Calu3 (cell line): ENCODE data around the gene LIN52. TPM values are rescaled to one million over a fixed set of nuclear protein-coding genes. Genes with fewer than 3 reads are reported as not detected.

ENCODE experiments used
- BruUV-seq: library from RNA; stranded (reverse); fragments of 400-500 nt; replicated peaks from 2 replicates; lab custom pipeline; 2021; lab: Mats Ljungman, UMichigan
- CTCF ChIA-PET: fragments of 300-600 bp; sonication (Branson Sonifier 250); formaldehyde crosslinking; loops from one replicate; lab custom pipeline; 2022; ENCODE audit warnings: antibody characterized with exemption; lab: Charles Lee
- DNase-seq: peaks from one replicate; pipeline ENCODE4 v3.0.0; 2022
- H3K27ac Mint-ChIP-seq: one replicate; pipeline ENCODE4 v1.8.0; 2022; ENCODE audit warnings: mixed read lengths; ENCODE audit not compliant: unreplicated experiment
- H3K27me3 Mint-ChIP-seq: one replicate; pipeline ENCODE4 v1.8.0; 2022; ENCODE audit warnings: mixed read lengths; ENCODE audit not compliant: unreplicated experiment
- H3K36me3 Mint-ChIP-seq: one replicate; pipeline ENCODE4 v1.8.0; 2022; ENCODE audit warnings: mild to moderate bottlenecking, moderate library complexity, mixed read lengths; ENCODE audit not compliant: insufficient read depth, unreplicated experiment
- H3K4me1 Mint-ChIP-seq: one replicate; pipeline ENCODE4 v1.8.0; 2022; ENCODE audit warnings: mild to moderate bottlenecking, low read depth, mixed read lengths; ENCODE audit not compliant: unreplicated experiment
- H3K4me3 Mint-ChIP-seq: one replicate; pipeline ENCODE4 v1.8.0; 2022; ENCODE audit warnings: mild to moderate bottlenecking, low read depth, moderate library complexity, mixed read lengths; ENCODE audit not compliant: unreplicated experiment
- H3K9me3 Mint-ChIP-seq: one replicate; pipeline ENCODE4 v1.8.0; 2022; ENCODE audit warnings: low read depth, mixed read lengths; ENCODE audit not compliant: unreplicated experiment
- CTCF ChIP-seq: fragments of 200-600 bp; IDR thresholded peaks from one replicate; pipeline ENCODE4 v1.8.0; 2022; ENCODE audit warnings: antibody characterized with exemption; ENCODE audit not compliant: unreplicated experiment
- intact Hi-C: fragments of 100-400 bp; cut with micrococcal nuclease; formaldehyde crosslinking; loops from one replicate; pipeline ENCODE4 v1.10.0; 2022; ENCODE audit not compliant: unreplicated experiment
- total RNA-seq: library from RNA; stranded (reverse); gene quantifications from 2 replicates; pipeline ENCODE4 v1.2.3, GENCODE V29; 2022

Gene LIN52
- total RNA-seq, 1 experiment from 2014 or later, result 11.2 TPM

GRCh38 chr14:74243051-74243450 lies 158.3 kb downstream of the LIN52 start:
- DNase-seq, result no peak
- peaks cover 84% of the 10 kb centered on the region for H3K27me3 Mint-ChIP-seq
- H3K4me3 Mint-ChIP-seq, result no peak overlapping the region
- TF ChIP-seq CTCF, result no peak
- H3K4me1 Mint-ChIP-seq, result no peaks in the 10 kb centered on the region
- no peaks in the 10 kb centered on the region for H3K9me3 Mint-ChIP-seq
- peaks cover 5% of the 10 kb centered on the region for H3K36me3 Mint-ChIP-seq
- H3K27ac Mint-ChIP-seq, result no peak overlapping the region
- intact Hi-C loops, result no loop called here
- CTCF ChIA-PET, result no interaction called here
- no TSS peak for BruUV-seq

GRCh38 chr14:74244115-74244514 lies 159.4 kb downstream of the LIN52 start:
- no peak for TF ChIP-seq CTCF
- Mint-ChIP-seq H3K4me3 (no peak overlapping the region), H3K4me1 (no peaks in the 10 kb centered on the region), H3K9me3 (no peaks in the 10 kb centered on the region), H3K27ac (no peak overlapping the region), H3K27me3 (peaks cover 73% of the 10 kb centered on the region), H3K36me3 (no peaks in the 10 kb centered on the region)
- CTCF ChIA-PET, result no interaction called here
- intact Hi-C loops, result no loop called here
- DNase-seq, result peak; percentile 16
- no TSS peak for BruUV-seq

GRCh38 chr14:74245292-74245691 lies 160.5 kb downstream of the LIN52 start:
- DNase-seq, result no peak

GRCh38 chr14:74246542-74246941 lies 161.8 kb downstream of the LIN52 start:
- peaks cover 59% of the 10 kb centered on the region for H3K27me3 Mint-ChIP-seq
- peaks cover 3% of the 10 kb centered on the region for H3K36me3 Mint-ChIP-seq
- H3K9me3 Mint-ChIP-seq, result no peaks in the 10 kb centered on the region
- H3K27ac Mint-ChIP-seq, result no peak overlapping the region
- CTCF ChIA-PET, result no interaction called here
- intact Hi-C loops, result no loop called here
- DNase-seq, result no peak
- BruUV-seq, result no TSS peak
- peaks cover 6% of the 10 kb centered on the region for H3K4me1 Mint-ChIP-seq
- no peak overlapping the region for H3K4me3 Mint-ChIP-seq
- no peak for TF ChIP-seq CTCF

More at GRCh38 chr14:74245292-74245691, 160.5 kb downstream of the LIN52 start:
- Mint-ChIP-seq H3K4me1 (no peaks in the 10 kb centered on the region), H3K36me3 (no peaks in the 10 kb centered on the region), H3K4me3 (no peak overlapping the region), H3K27ac (no peak overlapping the region), H3K27me3 (peaks cover 66% of the 10 kb centered on the region), H3K9me3 (no peaks in the 10 kb centered on the region)
- CTCF ChIA-PET, result interaction anchor here (0.8 kb wide), 1 partner anchor 14 kb away, joined by 3 read pairs; no protein-coding TSS in a partner anchor
- TF ChIP-seq CTCF, result no peak
- intact Hi-C loops, result no loop called here
- no TSS peak for BruUV-seq
